Measurements from ENCODE around the gene SSH3.

SSH3 gene

GRCh38 chr11:67278135-67278938, 25.0 kb upstream of the SSH3 start:
- no peak for DNase-seq
- in situ Hi-C loops (cut with MboI; ENCODE audit: low pct_unique_long_range_greater_than_20kb, low sequenced_read_pairs): no loop called here

- in situ Hi-C loops (cut with MboI; ENCODE audit: low pct_unique_long_range_greater_than_20kb, low sequenced_read_pairs): no loop called here
- DNase-seq: no peak
Observed at GRCh38 chr11:67278939-67279588, 24.3 kb upstream of the SSH3 start.

- no peak for DNase-seq
- in situ Hi-C loops (cut with MboI; ENCODE audit: low pct_unique_long_range_greater_than_20kb, low sequenced_read_pairs): no loop called here
Observed at GRCh38 chr11:67279589-67280340, 23.6 kb upstream of the SSH3 start.

- in situ Hi-C loops (cut with MboI; ENCODE audit: low pct_unique_long_range_greater_than_20kb, low sequenced_read_pairs): no loop called here
- no peak for DNase-seq
Observed at GRCh38 chr11:67280341-67280787, 23.0 kb upstream of the SSH3 start.

GRCh38 chr11:67280788-67281551, 22.4 kb upstream of the SSH3 start:
- DNase-seq: no peak
- in situ Hi-C loops (cut with MboI; ENCODE audit: low pct_unique_long_range_greater_than_20kb, low sequenced_read_pairs): no loop called here

GRCh38 chr11:67281552-67282150, 21.7 kb upstream of the SSH3 start:
- in situ Hi-C loops (cut with MboI; ENCODE audit: low pct_unique_long_range_greater_than_20kb, low sequenced_read_pairs): no loop called here
- no peak for DNase-seq

- no peak for DNase-seq
- in situ Hi-C loops (cut with MboI; ENCODE audit: low pct_unique_long_range_greater_than_20kb, low sequenced_read_pairs): no loop called here
Observed at GRCh38 chr11:67282155-67282875, 21.0 kb upstream of the SSH3 start.

GRCh38 chr11:67282876-67283371, 20.4 kb upstream of the SSH3 start:
- in situ Hi-C loops (cut with MboI; ENCODE audit: low pct_unique_long_range_greater_than_20kb, low sequenced_read_pairs): no loop called here
- no peak for DNase-seq

GRCh38 chr11:67283481-67283963, 19.8 kb upstream of the SSH3 start:
- no peak for DNase-seq
- in situ Hi-C loops (cut with MboI; ENCODE audit: low pct_unique_long_range_greater_than_20kb, low sequenced_read_pairs): no loop called here

- in situ Hi-C loops (cut with MboI; ENCODE audit: low pct_unique_long_range_greater_than_20kb, low sequenced_read_pairs): no loop called here
- DNase-seq: no peak
Observed at GRCh38 chr11:67284811-67285540, 18.4 kb upstream of the SSH3 start.

GRCh38 chr11:67285541-67286498, 17.5 kb upstream of the SSH3 start:
- in situ Hi-C loops (cut with MboI; ENCODE audit: low pct_unique_long_range_greater_than_20kb, low sequenced_read_pairs): no loop called here
- DNase-seq: no peak

GRCh38 chr11:67286621-67287333, 16.6 kb upstream of the SSH3 start:
- no peak for DNase-seq
- in situ Hi-C loops (cut with MboI; ENCODE audit: low pct_unique_long_range_greater_than_20kb, low sequenced_read_pairs): no loop called here

- in situ Hi-C loops (cut with MboI; ENCODE audit: low pct_unique_long_range_greater_than_20kb, low sequenced_read_pairs): no loop called here
- DNase-seq: no peak
Observed at GRCh38 chr11:67287355-67288197, 15.8 kb upstream of the SSH3 start.

- DNase-seq: no peak
- in situ Hi-C loops (cut with MboI; ENCODE audit: low pct_unique_long_range_greater_than_20kb, low sequenced_read_pairs): no loop called here
Observed at GRCh38 chr11:67288198-67288451, 15.2 kb upstream of the SSH3 start.

Measured in KBM-7 (cell line).